Activated T-cell treated with anti-CD3 and anti-CD28 coated beads, Interleukin-2, amount 50 U/mL, for 4 hours (primary cell): ENCODE measurements around the gene STPG3. TPM values are rescaled to one million over a fixed set of nuclear protein-coding genes. Genes with fewer than 3 reads are reported as not detected.

Source experiments
- ATAC-seq, 2 donors: fragments of 200-7000 bp; cut with Tn5 transposase; one replicate each; pipeline ENCODE4 v1.10.0; 2021
- DNase-seq: peaks from one replicate; pipeline ENCODE4 v3.0.0-alpha.2; 2020
- H3K27me3 Mint-ChIP-seq: one replicate; pipeline ENCODE4 v1.8.0; 2021; ENCODE audit warnings: low read depth, mixed read lengths
- H3K36me3 Mint-ChIP-seq: one replicate; pipeline ENCODE4 v1.8.0; 2022; ENCODE audit warnings: mixed read lengths; ENCODE audit not compliant: insufficient read depth
- H3K4me1 Mint-ChIP-seq: one replicate; pipeline ENCODE4 v1.8.0; 2021; ENCODE audit warnings: low read depth, mixed read lengths
- H3K4me3 Mint-ChIP-seq: one replicate; pipeline ENCODE4 v1.8.0; 2021; ENCODE audit warnings: mild to moderate bottlenecking, moderate library complexity, mixed read lengths
- H3K9me3 Mint-ChIP-seq: one replicate; pipeline ENCODE4 v1.8.0; 2021; ENCODE audit warnings: mixed read lengths
- total RNA-seq, 3 donors: library from RNA; stranded (reverse); gene quantifications; one replicate each; pipeline ENCODE4 v1.2.1, GENCODE V29; 2021

Gene STPG3
- total RNA-seq, 3 donors from 2014 or later = not detected

DNA sequence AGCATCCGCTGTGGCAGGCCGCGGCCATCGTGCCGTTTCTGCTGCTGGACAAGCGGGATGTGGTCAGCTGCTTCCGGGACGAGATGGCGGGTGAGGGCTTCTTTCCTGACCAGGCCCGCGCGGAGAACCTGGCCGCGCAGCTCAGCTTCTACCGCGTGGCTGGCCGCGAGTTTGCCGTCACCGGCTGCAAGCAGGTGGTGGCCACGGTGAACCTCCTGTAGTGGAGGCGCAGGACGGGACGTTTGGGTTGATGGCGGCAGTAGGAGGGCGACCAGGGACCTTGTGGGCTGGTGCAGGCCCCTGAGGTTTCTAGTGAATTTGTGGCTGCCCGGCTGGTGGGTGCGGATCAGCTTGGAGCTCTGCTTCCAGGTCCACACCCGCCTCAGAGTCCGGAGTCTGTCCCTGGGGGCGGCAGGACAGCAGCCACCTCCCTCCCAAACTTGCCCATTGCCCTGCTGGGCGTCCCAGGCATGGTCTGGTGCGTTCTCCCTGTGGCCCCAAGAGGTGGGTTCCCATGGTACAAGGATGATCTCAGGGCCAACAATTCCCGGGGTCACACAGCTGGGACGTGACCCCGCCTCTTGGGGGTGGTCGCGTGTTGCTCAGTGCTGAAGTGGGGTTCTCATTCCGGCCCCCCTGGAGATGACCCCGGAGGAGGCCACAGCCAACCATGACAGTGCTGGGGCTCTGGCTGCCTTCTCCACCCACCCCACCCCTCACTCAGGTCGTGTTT, 28.8 kb downstream of the STPG3 start:
- Mint-ChIP-seq H3K9me3 (no peaks in the 10 kb centered on the region), H3K36me3 (peaks cover 2% of the 10 kb centered on the region), H3K4me3 (no peak overlapping the region), H3K27me3 (peaks cover 7% of the 10 kb centered on the region), H3K4me1 (peaks cover 13% of the 10 kb centered on the region)
- ATAC-seq (no peak), DNase-seq (no peak)

GRCh38 chr9:137280474-137281344, 29.6 kb downstream of the STPG3 start:
- peaks cover 9% of the 10 kb centered on the region for H3K4me1 Mint-ChIP-seq
- H3K9me3 Mint-ChIP-seq = no peaks in the 10 kb centered on the region
- no peak for DNase-seq
- no peak overlapping the region for H3K4me3 Mint-ChIP-seq
- peaks cover 2% of the 10 kb centered on the region for H3K36me3 Mint-ChIP-seq
- peak in 1 of 2 donors; percentile 23 for ATAC-seq
- peaks cover 7% of the 10 kb centered on the region for H3K27me3 Mint-ChIP-seq

DNA sequence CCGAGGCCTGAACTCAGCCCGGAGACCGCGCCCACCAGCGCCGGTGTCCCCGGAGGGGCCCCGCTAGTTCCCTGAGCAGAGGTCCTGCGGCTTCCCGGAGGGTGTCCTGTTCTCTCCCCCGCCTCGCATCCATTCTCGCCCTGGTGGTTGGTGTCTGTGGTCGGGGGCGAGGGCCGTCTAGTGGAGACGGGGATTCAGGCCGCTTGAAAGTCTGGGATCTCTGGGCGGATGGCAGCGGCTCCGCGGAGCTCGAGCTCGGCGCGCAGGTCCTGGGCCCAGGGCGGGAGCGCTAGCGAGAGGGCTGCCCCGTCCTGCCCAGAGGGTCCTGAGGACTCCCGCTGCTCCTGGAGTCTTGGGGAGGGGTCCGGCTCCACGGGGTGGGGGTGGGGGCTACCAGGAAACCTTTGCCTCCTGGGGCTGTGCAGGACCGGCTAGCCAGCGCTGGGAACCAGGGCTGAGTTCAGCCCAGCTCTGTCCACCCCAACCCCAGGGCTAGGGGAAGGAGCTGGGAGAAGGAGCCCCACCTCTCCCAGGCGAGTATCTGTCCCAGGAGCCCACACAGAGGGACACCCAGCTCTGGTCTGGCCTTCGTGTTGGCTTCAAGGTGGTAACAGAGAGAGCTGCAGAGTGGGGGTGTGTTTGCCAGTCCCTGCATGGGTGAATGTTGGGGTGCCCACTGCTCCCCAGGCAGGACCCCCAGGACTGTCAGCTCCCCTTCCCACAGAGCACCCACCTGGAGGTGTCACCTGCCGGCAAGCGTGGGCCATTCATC, 30.4 kb downstream of the STPG3 start:
- H3K36me3 Mint-ChIP-seq = peaks cover 2% of the 10 kb centered on the region
- no peak for ATAC-seq
- DNase-seq = no peak
- H3K9me3 Mint-ChIP-seq = no peaks in the 10 kb centered on the region
- H3K4me1 Mint-ChIP-seq = peaks cover 8% of the 10 kb centered on the region
- peaks cover 7% of the 10 kb centered on the region for H3K27me3 Mint-ChIP-seq
- no peak overlapping the region for H3K4me3 Mint-ChIP-seq

GRCh38 chr9:137286975-137287383, 35.9 kb downstream of the STPG3 start:
- Mint-ChIP-seq H3K27me3 (peaks cover 5% of the 10 kb centered on the region), H3K4me3 (no peak overlapping the region), H3K9me3 (no peaks in the 10 kb centered on the region), H3K36me3 (peaks cover 2% of the 10 kb centered on the region), H3K4me1 (peaks cover 2% of the 10 kb centered on the region)
- DNase-seq = no peak
- ATAC-seq = peak in 1 of 2 donors; percentile 46

GRCh38 chr9:137293094-137293481, 42.0 kb downstream of the STPG3 start:
- H3K36me3 Mint-ChIP-seq = no peaks in the 10 kb centered on the region
- H3K27me3 Mint-ChIP-seq = peaks cover 26% of the 10 kb centered on the region
- ATAC-seq = no peak
- no peaks in the 10 kb centered on the region for H3K9me3 Mint-ChIP-seq
- peaks cover 9% of the 10 kb centered on the region for H3K4me1 Mint-ChIP-seq
- no peak for DNase-seq
- no peak overlapping the region for H3K4me3 Mint-ChIP-seq

DNA sequence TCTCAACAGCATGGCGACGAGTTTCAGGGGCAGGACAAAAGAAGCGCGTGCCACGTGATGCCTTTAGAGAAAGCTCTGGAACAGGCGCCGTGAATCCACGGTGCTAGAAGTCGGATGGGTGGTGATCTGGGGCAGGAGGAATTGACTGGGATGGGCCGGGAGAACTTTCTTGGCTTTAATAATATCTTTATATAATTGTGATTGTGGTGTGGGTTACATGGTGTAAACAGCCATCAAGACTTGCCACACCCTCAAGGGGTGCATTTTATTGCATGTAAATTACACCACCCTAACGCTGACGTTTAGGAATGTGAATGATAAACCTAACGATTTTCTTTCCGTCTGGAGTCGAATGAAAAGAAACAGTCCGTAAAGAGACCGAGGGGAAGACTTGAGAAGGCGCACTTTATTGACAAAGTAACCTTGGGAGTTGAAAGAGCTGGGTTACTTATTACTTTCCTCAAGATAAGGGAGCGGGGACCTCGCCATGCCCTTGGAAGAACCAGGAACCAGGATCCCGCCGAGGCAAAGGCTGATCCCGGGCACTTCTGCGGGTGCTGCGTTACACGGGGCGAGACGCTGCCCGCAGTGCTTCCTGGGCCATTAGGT, 42.5 kb downstream of the STPG3 start:
- Mint-ChIP-seq H3K9me3 (no peaks in the 10 kb centered on the region), H3K4me3 (no peak overlapping the region), H3K27me3 (peaks cover 29% of the 10 kb centered on the region), H3K36me3 (no peaks in the 10 kb centered on the region), H3K4me1 (peaks cover 9% of the 10 kb centered on the region)
- DNase-seq (no peak), ATAC-seq (no peak)

GRCh38 chr9:137294091-137294680, 43.1 kb downstream of the STPG3 start:
- H3K4me3 Mint-ChIP-seq = peak overlapping the region; percentile 45
- peak; percentile 60 to 65 for ATAC-seq
- H3K4me1 Mint-ChIP-seq = peaks cover 9% of the 10 kb centered on the region
- H3K9me3 Mint-ChIP-seq = no peaks in the 10 kb centered on the region
- H3K36me3 Mint-ChIP-seq = no peaks in the 10 kb centered on the region
- H3K27me3 Mint-ChIP-seq = peaks cover 30% of the 10 kb centered on the region
- no peak for DNase-seq

DNA sequence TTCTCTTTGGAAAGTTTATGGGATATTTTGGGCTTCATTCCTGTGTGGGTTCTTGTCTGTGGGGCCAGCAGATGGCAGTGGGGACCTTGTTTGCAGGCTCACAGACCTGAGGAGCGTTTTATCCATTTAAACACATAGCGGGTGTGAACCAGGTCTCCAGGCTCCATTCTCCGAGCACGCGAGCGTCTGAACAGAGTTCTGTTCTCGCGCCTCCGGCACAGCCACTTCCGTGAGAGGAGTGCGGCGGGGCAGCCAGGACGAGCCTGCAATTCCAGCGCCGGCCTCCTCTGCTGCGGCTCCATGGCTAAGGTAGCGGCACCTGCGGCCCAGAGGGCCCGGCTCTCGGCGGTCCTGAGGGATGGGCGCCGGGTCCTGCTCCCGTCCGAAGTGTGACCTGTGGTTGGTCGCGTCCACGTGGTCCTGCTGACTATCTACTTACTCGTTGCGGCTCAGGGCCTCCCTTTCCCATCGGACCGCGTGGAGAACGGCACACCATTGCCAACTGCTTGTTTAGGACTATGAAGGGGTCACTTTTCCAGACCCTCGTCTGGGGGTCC, 43.7 kb downstream of the STPG3 start:
- peaks cover 30% of the 10 kb centered on the region for H3K27me3 Mint-ChIP-seq
- DNase-seq (no peak), ATAC-seq (peak; percentile 32 to 54)
- no peaks in the 10 kb centered on the region for H3K36me3 Mint-ChIP-seq
- peaks cover 10% of the 10 kb centered on the region for H3K4me1 Mint-ChIP-seq
- H3K4me3 Mint-ChIP-seq = peak overlapping the region; percentile 45
- H3K9me3 Mint-ChIP-seq = no peaks in the 10 kb centered on the region

DNA sequence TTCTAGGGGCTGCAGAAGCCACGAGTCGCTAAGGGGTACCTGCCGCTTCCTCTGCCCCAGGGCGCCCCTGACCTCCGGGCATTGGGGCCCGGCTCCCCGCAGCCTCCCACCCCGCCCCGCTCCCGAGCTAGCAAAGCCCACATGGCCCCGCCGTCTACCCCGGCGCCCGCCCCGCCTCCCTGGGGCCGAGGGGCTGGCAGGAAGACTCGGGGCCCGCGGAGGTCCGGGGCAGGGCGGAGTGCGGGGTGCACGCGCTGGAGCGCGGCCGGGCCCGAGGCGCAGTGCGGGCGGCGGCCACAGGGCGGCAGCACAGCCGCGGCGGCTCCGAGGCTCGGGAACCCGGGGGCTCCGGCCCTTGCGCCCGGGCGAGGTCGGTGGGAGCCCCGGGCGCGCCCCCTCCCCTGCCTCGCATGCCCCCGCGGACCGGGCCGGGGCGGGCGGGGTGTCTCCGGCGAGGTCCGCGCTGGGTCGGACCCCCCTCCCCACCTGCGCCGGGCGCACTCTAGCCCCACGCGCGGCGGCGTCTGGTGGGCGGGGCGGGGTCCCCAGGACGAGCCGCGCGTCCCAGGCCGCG, 44.2 kb downstream of the STPG3 start:
- Mint-ChIP-seq H3K4me1 (peaks cover 12% of the 10 kb centered on the region), H3K4me3 (peak overlapping the region; percentile 16), H3K9me3 (no peaks in the 10 kb centered on the region), H3K36me3 (no peaks in the 10 kb centered on the region), H3K27me3 (peaks cover 34% of the 10 kb centered on the region)
- DNase-seq = no peak
- peak; percentile 88 to 90 for ATAC-seq

DNA sequence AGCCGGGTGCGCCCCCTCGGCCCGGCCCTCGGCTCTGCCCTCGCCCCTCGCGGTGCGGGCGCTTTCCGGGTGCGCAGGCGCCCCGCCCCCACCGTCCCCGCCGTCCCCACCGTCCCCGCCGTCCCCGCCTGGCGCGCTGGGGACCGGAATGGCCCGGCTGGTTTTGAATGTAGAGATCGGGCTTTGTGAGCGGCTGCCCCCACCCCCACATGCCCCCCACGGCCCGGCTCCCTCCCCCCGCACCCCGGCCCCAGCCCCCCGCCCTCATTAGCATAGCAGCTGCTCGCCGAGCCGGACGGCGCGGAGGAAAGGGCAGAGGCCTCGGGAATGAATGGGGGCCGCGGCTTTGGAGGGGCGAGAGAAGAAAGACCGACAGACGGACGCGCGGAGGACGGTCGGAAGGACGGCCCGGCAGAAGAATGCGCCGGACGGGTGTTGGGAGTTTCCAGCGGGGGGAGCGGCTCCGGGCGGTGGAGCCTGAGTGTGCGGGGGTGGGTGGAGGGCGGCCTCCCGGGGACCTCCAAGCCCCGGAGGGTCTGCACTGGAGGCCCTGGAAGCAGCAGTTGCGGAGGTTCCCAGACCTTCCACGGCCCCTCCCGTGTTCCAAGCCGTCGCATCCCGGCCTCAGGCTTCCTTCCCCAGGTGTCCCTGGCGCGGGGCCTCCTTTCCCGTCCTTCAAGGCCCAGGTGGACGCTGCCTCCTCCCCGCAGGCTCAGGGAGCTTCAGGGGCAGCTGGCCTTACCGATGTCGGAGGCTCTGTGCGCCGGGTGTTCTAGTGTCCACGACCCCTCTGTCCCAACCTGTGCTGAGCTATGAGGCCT, 45.0 kb downstream of the STPG3 start:
- Mint-ChIP-seq H3K27me3 (peaks cover 37% of the 10 kb centered on the region), H3K9me3 (no peaks in the 10 kb centered on the region), H3K36me3 (no peaks in the 10 kb centered on the region), H3K4me3 (peak overlapping the region; percentile 54), H3K4me1 (peaks cover 16% of the 10 kb centered on the region)
- ATAC-seq = peak; percentile 18 to 27
- no peak for DNase-seq

- ATAC-seq (no peak), DNase-seq (no peak)
- Mint-ChIP-seq H3K4me3 (peak overlapping the region; percentile 54), H3K36me3 (no peaks in the 10 kb centered on the region), H3K9me3 (no peaks in the 10 kb centered on the region), H3K4me1 (peaks cover 16% of the 10 kb centered on the region), H3K27me3 (peaks cover 37% of the 10 kb centered on the region)
Observed at GRCh38 chr9:137296670-137297664, 45.9 kb downstream of the STPG3 start.

- H3K4me3 Mint-ChIP-seq = no peak overlapping the region
- H3K27me3 Mint-ChIP-seq = peaks cover 35% of the 10 kb centered on the region
- H3K36me3 Mint-ChIP-seq = no peaks in the 10 kb centered on the region
- ATAC-seq (no peak), DNase-seq (no peak)
- H3K4me1 Mint-ChIP-seq = peaks cover 16% of the 10 kb centered on the region
- no peaks in the 10 kb centered on the region for H3K9me3 Mint-ChIP-seq
Observed at GRCh38 chr9:137297966-137298365, 46.9 kb downstream of the STPG3 start.
